HG03575 (cell line): Measurements from ENCODE around the gene USP7.
"Not testable (repeated sequence)": the region's sequence is repeated elsewhere in the genome, so short reads cannot be mapped to it uniquely, and the experiment has no call there.

Experiments
- ATAC-seq: cut with Tn5 transposase; IDR thresholded peaks from one replicate; pipeline ENCODE4 v1.9.1; 2021; ENCODE audit not compliant: unreplicated experiment, insufficient number of reproducible peaks, low FRiP score; ENCODE audit errors: extremely low read depth

USP7 gene

GRCh38 chr16:8935989-8936388 is 27.7 kb downstream of the USP7 start:
- ATAC-seq = no peak

DNA sequence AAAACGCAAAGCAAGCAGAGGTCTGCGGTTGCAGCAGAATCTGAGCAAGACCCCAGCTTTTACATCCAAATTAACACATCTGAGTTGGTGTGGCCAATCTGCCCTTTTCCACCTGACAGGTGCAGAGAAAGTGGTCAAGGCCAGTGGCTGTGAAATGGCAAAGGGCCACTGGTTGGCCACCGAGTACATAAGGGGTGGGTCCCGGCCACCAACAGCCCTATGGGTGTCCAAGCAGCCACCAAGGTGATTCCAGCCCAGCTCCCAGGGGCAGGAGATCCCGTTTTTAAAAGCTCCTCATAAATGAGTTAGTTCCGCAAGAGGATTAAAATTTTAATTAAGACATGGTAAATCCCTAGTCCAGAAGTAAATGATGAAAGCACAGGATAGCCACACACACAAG is 29.1 kb downstream of the USP7 start:
- no peak for ATAC-seq

- ATAC-seq = no peak
Measured at GRCh38 chr16:8931859-8932258, 31.8 kb downstream of the USP7 start.

GRCh38 chr16:8929086-8929748 is 34.5 kb downstream of the USP7 start:
- no peak for ATAC-seq

GRCh38 chr16:8928467-8928957 is 35.2 kb downstream of the USP7 start:
- ATAC-seq = no peak

GRCh38 chr16:8926827-8927226 is 36.9 kb downstream of the USP7 start:
- no peak for ATAC-seq

DNA sequence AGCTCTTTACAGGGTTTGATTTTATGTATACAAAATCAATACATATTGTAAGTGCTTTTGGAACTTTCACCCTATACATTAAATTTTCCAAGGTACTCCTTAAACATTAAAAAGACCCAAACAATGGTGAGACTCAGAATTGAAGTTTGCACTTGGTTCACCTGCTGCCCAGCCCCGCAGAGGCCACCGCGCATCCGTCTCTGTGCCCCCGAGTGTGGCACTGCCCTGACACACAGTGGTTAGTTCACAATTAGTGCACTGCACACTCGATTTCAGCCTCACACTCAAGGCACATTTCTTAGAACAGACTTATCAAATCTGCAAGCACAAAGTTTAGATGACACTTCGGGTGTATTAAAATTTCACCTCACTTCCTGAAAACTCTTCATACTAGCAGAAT is 38.3 kb downstream of the USP7 start:
- no peak for ATAC-seq

DNA sequence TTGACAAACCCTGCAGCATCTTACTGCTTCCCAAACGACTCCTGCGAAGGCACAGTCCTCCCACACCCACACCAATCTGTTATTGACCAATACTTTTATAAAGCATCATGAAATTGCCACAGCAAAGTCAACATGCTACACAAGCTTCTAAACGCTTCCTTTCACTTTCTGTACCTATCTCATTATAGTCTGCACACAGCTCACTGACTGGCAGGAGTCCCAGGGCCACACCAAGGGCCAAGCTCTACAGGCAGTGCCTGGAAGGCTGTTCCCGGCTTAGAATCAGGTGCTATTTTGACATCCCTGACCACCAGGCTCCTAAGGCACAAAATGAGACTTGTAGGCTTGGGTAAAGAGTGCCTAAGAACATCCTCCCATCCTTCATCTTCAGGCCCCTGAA is 39.5 kb downstream of the USP7 start:
- ATAC-seq = no peak

GRCh38 chr16:8923199-8923598 is 40.5 kb downstream of the USP7 start:
- no peak for ATAC-seq

DNA sequence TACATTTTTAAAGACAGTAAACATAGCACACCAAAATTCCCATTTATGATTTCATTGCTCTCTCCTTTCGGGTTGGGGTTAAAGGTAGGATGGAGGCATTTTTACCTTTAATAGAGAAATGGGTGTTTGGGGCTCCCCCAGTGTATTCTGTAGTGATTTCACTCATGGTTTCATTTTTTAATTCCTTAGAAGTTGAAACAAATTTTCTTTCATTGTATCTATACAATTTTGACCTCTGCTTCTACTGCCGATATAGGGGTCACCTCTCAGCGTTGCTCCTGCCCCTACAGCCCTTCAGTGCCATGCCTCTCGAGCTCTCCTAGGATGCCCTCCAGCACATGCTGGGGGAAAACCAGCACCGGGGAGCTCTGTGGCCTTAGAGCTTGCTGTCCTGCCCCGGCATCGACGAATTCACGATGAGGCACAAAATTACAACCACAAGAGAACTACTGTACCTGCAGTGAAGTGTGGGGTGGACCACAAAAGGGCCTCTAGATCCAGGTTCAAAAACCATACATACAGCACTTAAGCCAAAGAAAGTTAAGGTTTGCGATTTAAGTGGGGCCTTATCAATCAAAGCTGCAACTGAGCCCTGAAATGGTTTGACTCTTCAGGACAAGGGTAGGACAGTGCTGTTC is 42.2 kb downstream of the USP7 start:
- no peak for ATAC-seq

DNA sequence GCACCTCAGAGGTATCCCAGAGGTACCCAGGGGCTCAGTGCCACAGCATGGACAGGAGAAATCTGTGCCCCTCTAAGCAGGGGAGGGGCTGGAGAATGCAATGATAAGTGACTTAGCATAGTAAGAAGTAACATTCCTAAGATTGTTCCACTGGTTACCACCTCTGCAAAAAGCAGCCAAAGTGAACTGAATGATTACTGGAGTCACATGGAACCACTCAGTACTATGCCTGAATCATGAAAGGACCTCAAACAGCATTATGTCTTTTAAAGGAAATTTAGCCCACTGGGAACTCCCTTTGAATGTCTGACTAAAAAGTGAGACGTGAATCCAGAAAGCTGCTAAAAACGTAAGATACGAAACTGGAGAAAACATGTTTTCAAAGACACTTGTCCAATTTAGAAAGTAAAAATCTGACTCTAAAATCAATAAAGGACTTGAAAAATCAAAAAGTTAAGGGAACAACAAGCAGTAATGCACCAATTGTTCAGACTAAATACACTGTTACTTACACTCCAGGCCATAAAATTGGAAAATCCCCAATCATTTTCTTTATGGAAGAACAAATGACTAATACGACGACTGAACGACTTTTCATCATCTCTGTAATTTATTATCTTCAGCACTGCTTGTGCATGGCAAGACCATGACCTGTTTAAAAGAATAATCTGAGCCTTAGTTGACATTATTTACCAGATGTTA is 42.9 kb downstream of the USP7 start:
- no peak for ATAC-seq

DNA sequence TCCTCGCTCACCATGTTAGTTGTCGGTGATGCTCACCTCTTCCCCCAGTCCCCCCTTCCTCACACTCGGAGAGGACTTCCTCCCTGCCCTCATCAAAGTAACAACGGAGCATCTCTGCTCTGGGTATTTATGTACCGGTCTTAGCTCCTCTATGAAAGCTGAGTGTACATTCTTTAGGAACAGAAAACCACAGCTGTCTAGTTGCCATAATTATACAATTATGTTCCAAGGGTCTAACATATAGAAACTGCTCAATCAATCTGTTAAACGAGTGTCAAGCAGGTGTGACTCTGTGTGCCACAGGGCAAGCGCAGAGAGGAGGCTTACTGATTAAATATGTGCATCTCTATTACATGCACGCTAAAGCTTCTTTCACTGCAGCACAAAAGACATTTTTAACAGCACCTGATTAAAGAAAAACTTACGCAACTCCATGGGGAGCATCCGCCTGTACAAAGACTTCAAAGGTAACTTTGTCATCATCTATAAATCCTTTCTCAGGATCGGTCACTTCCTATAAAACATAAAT is 43.7 kb downstream of the USP7 start:
- ATAC-seq = no peak

DNA sequence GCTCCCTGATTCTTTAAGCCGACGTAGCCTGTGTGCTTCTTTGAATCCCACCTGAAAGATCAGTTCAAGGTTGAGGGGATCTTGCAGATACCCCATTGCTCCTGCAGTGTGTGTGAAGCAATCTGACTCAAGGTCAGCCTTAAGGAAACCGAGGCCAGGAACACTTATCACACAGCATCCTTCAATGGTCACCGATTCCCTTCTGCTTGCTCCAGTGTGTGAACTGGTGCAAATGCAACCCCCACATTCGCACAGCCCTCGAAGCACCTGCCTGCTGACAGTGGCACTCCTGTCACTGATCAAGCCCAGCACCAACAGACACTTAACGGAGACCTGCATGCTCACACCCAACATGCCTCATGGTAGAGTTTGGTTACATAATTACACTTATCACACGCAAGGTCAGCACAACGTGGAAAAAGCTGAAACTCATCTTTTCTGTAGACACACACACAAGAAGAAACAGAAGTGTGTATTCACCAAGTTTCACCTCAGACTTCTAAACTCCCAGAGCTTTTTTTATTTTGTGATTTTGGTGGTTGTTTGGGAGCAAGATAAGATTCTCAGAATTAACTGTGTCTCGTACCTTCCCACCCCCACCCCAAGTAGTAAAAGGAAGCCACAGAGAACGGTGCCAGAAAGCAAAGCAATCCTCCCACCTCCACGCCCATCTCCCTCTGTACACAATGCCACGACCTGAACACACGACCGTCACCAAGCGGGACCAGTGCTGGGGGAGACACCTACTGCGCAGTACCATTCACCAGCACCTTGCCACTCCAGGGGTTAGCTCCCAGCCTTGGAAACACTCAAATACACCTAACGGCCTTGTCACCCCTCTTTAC is 44.4 kb downstream of the USP7 start:
- no peak for ATAC-seq

- ATAC-seq = not testable (repeated sequence)
Measured at GRCh38 chr16:8917336-8917735, 46.4 kb downstream of the USP7 start.

GRCh38 chr16:8916541-8917225 is 47.0 kb downstream of the USP7 start:
- ATAC-seq = no peak

- ATAC-seq = no peak
Measured at GRCh38 chr16:8915722-8916301, 47.9 kb downstream of the USP7 start.

DNA sequence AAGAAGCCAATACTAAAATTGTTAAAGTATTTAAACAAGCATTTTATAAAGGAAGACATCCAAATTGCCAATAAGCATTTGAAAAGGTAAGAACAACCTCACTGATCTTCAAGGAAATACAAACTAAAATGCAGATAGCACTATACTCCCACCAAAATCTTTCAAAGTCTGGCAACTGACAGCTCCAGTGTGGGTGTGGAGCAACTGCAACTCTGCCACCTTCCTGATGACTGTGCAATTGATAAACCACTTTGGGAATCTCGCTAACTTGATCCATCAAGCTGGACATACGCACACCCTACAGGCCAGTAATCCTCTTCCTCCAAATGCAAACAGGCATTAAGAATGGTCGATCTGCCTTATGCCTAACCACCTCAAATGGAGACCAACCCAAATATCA is 49.6 kb downstream of the USP7 start:
- ATAC-seq = no peak

DNA sequence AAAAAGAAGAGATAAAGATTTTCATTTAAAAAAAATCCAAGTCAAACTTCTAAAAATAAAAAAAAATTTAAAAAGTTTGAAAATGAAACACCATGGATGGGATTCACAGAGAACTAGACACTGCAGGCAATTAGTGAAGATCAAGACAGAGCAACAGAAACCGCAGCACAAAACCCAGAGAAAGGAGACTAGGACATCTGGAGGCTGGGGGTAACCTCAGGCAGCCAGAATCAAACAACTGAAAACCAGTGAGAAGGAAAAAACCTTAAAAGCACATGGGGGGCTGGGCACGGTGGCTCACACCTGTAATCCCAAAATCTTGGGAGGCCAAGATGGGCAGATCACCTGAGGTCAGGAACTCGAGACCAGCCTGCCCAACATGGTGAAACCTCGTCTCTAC is 50.9 kb downstream of the USP7 start:
- no peak for ATAC-seq
